Uterus (tissue), 4 donors: Measurements from ENCODE around the gene GTF2H3. TPM values are rescaled to one million over a fixed set of nuclear protein-coding genes. Genes with fewer than 3 reads are reported as not detected.
"Not testable (repeated sequence)": the region's sequence is repeated elsewhere in the genome, so short reads cannot be mapped to it uniquely, and the experiment has no call there.

ENCODE experiments used
- DNase-seq, 2 donors: peaks; one replicate each; pipeline ENCODE4 v3.0.0-alpha.2; 2019 to 2020
- H3K27ac ChIP-seq, 2 donors: fragments of 200-600 bp; sonication (generic); 1 replicate in 1 of 2; 2 replicates in 1 of 2; pipeline ENCODE4 v1.5.1; 2016 to 2018
- H3K27me3 ChIP-seq, 2 donors: fragments of 200-600 bp; sonication (generic); one replicate each; pipeline ENCODE4 v1.5.1; 2018 to 2019; ENCODE audit warnings: control low read depth in 1 of 2
- H3K36me3 ChIP-seq, 2 donors: fragments of 200-600 bp; sonication (generic); one replicate each; pipeline ENCODE4 v1.5.1; 2019; ENCODE audit warnings: control low read depth in 1 of 2
- H3K4me1 ChIP-seq, 2 donors: fragments of 200-600 bp; sonication (generic); one replicate each; pipeline ENCODE4 v1.5.1; 2018 to 2019; ENCODE audit warnings: control low read depth in 1 of 2
- H3K4me3 ChIP-seq, 2 donors: fragments of 200-600 bp; sonication (generic); 1 replicate in 1 of 2; 2 replicates in 1 of 2; pipeline ENCODE4 v1.5.1; 2018 to 2019; ENCODE audit warnings: mild to moderate bottlenecking in 1 of 2
- H3K9me3 ChIP-seq, 2 donors: fragments of 200-600 bp; sonication (generic); one replicate each; pipeline ENCODE4 v1.5.1; 2019; ENCODE audit warnings: control low read depth in 1 of 2
- CTCF ChIP-seq, 4 experiments: fragments of 200-600 bp in 2 of 4; fragments of 450-650 bp in 2 of 4; sonication (generic) in 2 of 4; IDR thresholded peaks; one replicate each; pipeline ENCODE4 v1.5.1; 2016 to 2019; ENCODE audit warnings: antibody characterized with exemption in 4 of 4, mild to moderate bottlenecking in 2 of 4, moderate library complexity in 1 of 4
- POLR2A ChIP-seq, 2 donors: fragments of 450-650 bp; IDR thresholded peaks; one replicate each; pipeline ENCODE4 v1.6.1; 2016; ENCODE audit warnings: antibody characterized with exemption in 2 of 2, mild to moderate bottlenecking in 1 of 2, moderate library complexity in 1 of 2
- intact Hi-C: fragments of 100-400 bp; cut with DNase I; formaldehyde crosslinking; loops from one replicate; pipeline ENCODE4 v1.15.1; 2023; ENCODE audit warnings: low total_unique reads
- total RNA-seq, 4 donors: library from RNA; depleted of rRNA in 3 of 4; stranded (reverse); fragments of >200 nt in 3 of 4; gene quantifications; one replicate each; pipeline versions ENCODE4 v1.1.0 to v1.2.4, GENCODE V29; 2014 to 2023
- donor health status: DM: yes; HTN: yes; CAD: no.

Gene GTF2H3
- total RNA-seq, 4 donors from 2014 or later = 12.3 to 66.4 (median 31.1) TPM

- intact Hi-C loops = no loop called here
- H3K36me3 ChIP-seq = no peaks in the 10 kb centered on the region
Measured at GRCh38 chr12:123599310-123599709, 34.3 kb upstream of the GTF2H3 start.

GRCh38 chr12:123599721-123600120, 33.9 kb upstream of the GTF2H3 start:
- H3K27ac ChIP-seq = no peak overlapping the region
- H3K9me3 ChIP-seq = no peaks in the 10 kb centered on the region
- H3K4me1 ChIP-seq = no peaks in the 10 kb centered on the region
- DNase-seq = no peak
- no peak for TF ChIP-seq POLR2A (IDR thresholded peaks at IDR 0.05)
- no peak for TF ChIP-seq CTCF (IDR thresholded peaks at IDR 0.05)
- H3K4me3 ChIP-seq = no peak overlapping the region
- H3K36me3 ChIP-seq = no peaks in the 10 kb centered on the region
- H3K27me3 ChIP-seq = no peaks in the 10 kb centered on the region
- intact Hi-C loops = no loop called here

More at GRCh38 chr12:123599310-123599709, 34.3 kb upstream of the GTF2H3 start:
- H3K4me3 ChIP-seq = no peak overlapping the region
- no peaks in the 10 kb centered on the region for H3K9me3 ChIP-seq
- no peak overlapping the region for H3K27ac ChIP-seq
- H3K4me1 ChIP-seq = no peaks in the 10 kb centered on the region
- DNase-seq = no peak
- no peaks in the 10 kb centered on the region for H3K27me3 ChIP-seq
- TF ChIP-seq POLR2A (IDR thresholded peaks at IDR 0.05) (no peak), CTCF (IDR thresholded peaks at IDR 0.05) (no peak)

DNA sequence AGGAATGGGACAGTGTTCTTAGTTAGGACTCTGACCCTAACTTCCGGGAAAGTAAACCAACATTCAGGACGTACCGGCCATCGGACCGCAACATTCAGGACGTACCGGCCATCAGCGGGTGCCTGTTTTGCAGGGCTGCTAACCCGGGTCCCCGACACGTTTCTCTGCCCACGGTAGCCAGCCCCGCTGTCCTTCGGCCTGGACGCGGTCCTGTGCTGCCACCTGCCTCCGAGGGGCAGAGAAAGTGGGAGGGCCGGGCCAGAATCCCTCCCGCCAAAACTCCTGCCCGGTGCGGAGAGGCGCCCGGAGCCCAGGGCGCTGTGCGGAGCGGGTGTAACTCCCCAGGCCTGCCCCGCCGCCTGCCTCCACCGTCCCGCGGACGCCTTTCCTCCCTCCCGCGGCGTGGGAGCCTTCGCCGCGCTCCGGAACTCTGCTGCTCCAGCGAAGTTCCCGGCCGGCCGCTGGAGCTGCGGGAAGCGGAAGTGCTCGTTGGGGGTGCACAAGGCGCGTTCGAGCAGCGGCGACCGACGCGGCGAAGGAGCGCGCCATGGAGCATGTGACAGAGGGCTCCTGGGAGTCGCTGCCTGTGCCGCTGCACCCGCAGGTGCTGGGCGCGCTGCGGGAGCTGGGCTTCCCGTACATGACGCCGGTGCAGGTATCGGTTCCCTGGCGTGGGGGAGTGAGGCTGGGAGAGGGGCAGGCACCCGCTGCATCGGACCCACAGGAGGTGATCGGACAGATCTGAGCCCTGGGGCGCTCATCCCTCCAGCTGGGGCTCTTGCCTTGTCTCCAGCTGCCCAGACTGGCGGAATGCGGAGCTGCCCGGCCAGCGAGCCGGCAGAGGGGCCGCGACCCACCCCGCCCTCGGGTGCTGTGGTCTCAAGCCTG, 31.8 kb upstream of the GTF2H3 start, which contains the start of gene DDX55:
Gene DDX55 (plus strand): TSS at position 498 of the 888 bp plus-strand sequence. CDS start 50 bp downstream, at position 548.
- peak; percentile 63 to 79 for DNase-seq
- Histone ChIP-seq H3K36me3 (no peaks in the 10 kb centered on the region), H3K4me1 (no peaks in the 10 kb centered on the region), H3K9me3 (no peaks in the 10 kb centered on the region), H3K27ac (peak within 1 kb of the TSS; percentile 81 to 92), H3K4me3 (peak within 1 kb of the TSS; percentile 78 to 85), H3K27me3 (no peaks in the 10 kb centered on the region)
- intact Hi-C loops = no loop called here
- TF ChIP-seq CTCF (IDR thresholded peaks at IDR 0.05) (peak; percentile 59 to 78 (median 66)), POLR2A (IDR thresholded peaks at IDR 0.05) (peak in 1 of 2 donors; percentile 66)

DNA sequence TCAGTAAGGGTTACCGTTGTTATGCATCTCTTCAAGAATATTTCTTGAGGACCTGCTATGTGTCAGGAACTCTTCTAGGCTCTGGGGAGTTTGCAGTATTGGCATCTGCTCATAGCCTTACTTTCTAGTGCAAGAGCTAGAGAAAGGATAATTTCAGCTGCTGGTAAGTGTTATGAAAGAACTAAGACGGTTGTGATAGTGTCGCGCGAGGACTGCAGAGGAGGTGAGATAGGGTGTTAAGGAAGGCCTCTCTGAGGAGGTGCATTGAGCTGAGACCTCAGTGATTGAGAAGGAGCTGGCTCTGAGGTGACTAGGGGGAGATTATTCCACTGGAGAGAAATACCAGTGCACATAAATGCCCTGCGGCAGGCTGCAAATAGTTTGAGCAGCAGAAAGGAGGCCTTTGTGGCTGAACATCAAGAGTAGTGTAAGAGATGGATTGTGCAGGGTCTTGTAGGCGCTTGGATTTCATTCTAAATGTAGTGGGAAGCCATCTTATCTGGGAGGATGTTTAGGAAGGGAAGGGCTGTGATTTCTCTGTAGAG, 30.9 kb upstream of the GTF2H3 start:
- TF ChIP-seq POLR2A (IDR thresholded peaks at IDR 0.05) (no peak), CTCF (IDR thresholded peaks at IDR 0.05) (no peak)
- Histone ChIP-seq H3K9me3 (no peaks in the 10 kb centered on the region), H3K27ac (peak overlapping the region; percentile 81 to 92), H3K36me3 (no peaks in the 10 kb centered on the region), H3K4me3 (peak overlapping the region; percentile 78 to 85), H3K4me1 (no peaks in the 10 kb centered on the region), H3K27me3 (no peaks in the 10 kb centered on the region)
- intact Hi-C loops = no loop called here
- no peak for DNase-seq

DNA sequence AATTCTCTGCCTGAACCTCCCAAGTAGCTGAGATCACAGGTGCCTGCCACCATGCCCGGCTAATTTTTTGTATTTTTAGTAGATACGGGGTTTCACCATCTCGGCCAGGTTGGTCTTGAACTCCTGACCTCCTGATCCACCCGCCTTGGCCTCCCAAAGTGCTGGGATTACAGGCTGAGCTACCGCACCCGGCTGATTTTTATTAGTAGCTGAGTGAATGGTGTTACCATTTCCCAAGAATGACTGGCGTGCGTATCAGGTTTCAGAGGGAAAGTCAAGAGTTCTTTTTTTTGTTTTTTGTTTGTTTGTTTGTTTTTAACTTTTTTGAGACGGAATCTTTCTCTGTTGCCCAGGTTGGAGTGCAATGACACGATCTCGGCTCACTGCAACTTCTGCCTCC, 30.1 kb upstream of the GTF2H3 start:
- H3K36me3 ChIP-seq, H3K4me1 ChIP-seq, DNase-seq, H3K27ac ChIP-seq, H3K9me3 ChIP-seq, H3K27me3 ChIP-seq, H3K4me3 ChIP-seq, intact Hi-C loops: not testable (repeated sequence)
